HG02981 (cell line): ENCODE results near the gene NR2F1-AS1.

Experiments
- ATAC-seq: cut with Tn5 transposase; IDR thresholded peaks from one replicate; pipeline ENCODE4 v1.9.1; 2021; ENCODE audit warnings: mild to moderate bottlenecking, moderate library complexity; ENCODE audit not compliant: unreplicated experiment

The NR2F1-AS1 gene

DNA sequence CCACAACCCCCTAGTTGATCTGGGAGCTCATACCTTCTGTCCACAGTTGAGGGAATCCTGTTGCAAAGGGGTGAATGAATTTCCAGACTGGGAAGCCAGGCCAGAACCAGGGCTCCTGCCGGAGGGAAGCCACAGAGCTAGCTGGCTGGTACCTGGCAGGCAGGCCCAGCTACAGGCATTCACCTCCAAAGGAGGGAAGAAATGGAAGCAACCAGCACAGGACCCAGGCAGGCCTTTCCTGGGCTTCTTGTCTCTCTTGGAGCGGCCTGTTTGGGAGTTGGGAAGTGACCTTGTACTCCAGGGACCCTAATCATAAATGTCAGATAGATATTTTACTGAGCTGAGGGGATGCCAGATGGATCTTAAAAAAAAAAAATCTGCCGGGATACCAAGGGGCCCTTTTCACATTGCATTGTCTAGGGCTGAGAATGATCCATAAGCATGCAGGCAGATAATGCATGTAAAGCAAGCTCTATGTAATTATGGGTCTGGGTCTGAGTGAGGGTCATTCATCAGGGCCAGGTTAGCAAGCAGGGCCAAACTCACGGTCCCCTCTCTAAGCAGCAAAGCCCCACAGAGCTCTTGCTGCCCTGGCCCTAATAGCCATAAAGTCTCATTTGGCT lies 10.4 kb upstream of the NR2F1-AS1 start:
- no peak for ATAC-seq

DNA sequence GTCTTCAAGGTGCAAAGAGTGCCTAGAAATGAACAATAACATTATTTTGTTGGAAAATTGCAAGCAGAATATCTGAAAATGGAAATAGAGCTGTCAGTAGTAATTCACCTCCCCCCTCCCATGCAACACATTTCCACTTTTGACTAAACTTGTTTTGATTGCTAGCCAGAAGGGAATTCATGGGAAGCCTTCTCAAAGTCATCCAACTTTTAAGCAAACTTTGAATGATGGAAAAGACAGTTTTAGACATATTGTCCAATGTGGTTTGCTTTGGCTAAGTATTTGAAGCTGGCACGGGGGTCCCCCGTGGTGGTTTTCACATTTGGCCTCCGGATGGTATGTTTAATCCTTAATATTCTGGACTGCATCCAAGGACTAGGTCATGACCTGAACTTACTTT lies 9.5 kb upstream of the NR2F1-AS1 start:
- ATAC-seq = no peak

GRCh38 chr5:93589829-93590215 lies 8.8 kb upstream of the NR2F1-AS1 start:
- ATAC-seq = no peak

- ATAC-seq = no peak
Measured at GRCh38 chr5:93589152-93589828, 8.3 kb upstream of the NR2F1-AS1 start.

DNA sequence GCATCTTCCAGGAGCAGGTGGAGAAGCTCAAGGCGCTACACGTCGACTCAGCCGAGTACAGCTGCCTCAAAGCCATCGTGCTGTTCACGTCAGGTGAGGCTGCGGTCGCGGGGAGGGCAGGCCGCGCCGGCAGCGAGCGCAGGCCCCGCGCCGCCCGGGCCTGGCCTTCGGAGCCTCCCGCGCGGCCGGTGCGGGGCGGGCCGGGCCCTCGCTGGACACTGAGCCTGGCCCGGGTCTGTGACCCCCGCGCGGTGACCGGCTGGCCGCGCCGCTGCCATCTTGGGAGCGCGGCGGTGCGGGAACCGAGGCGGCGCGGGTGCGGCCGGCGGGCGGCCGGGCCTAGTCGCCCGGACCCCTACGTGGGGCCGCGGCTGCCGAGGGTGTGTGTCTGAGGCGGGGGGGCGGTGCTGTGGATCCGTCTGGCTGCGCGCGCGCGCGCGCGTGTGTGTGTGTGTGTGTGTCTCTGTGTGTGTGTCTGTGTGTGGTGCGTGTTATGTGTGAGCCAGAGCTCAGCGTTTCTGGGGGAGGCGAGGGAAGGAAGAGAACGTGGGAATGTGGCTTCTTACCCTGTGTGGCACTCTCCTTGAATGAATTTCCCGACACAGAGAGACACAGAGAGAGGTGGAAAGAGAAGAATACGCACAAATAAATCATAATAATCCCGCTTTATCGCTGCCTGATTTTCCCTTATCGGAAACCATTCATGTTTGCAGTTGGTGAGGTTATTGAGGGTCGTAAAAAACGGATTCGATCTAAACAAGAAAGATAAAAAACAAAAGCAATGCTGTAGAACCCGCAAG lies 7.5 kb upstream of the NR2F1-AS1 start:
- ATAC-seq = no peak

- ATAC-seq = no peak
Measured at GRCh38 chr5:93587597-93588351, 6.8 kb upstream of the NR2F1-AS1 start.

DNA sequence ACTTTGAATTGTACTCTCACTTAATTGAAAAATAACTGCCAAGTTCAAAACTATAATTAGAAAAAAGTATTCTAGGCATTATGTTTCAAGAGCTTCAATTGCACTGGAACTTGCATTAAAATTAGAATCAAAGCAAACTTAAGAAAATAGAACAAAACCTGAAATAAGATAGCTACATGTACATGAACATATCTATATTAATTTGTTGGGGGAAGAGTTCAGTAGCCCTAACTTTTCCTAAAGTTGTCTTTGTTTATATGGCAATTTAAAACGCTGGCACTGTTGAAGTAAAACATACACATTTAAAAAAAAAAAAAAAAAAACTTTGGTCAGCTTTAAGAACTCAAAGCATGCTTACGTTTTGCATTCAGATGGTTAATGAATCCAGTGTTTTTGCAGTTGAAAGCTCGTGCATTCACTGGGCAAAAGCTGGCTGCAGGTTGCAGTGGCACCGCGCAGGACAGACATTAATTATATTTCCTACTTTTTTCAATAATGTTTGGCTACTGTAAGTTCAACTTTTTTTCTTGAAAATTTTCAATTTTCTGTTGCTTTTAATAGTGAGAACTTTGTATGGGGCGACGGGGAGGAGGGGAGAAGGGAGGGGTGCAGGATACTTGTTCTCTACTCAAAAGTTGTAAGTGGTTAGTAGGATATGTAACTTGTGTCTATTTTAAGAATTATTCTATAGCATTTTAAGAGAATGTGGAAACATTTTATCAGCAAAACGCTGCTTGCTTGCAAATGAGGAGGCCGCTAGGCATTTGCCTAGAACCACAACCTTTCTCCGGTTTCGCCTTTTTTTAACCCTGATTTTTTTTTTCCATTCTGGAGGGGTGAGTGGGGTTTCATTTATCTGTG lies 5.9 kb upstream of the NR2F1-AS1 start:
- ATAC-seq = no peak

- ATAC-seq = no peak
Measured at GRCh38 chr5:93585767-93586385, 4.9 kb upstream of the NR2F1-AS1 start.

GRCh38 chr5:93585041-93585766 lies 4.2 kb upstream of the NR2F1-AS1 start:
- ATAC-seq = no peak

DNA sequence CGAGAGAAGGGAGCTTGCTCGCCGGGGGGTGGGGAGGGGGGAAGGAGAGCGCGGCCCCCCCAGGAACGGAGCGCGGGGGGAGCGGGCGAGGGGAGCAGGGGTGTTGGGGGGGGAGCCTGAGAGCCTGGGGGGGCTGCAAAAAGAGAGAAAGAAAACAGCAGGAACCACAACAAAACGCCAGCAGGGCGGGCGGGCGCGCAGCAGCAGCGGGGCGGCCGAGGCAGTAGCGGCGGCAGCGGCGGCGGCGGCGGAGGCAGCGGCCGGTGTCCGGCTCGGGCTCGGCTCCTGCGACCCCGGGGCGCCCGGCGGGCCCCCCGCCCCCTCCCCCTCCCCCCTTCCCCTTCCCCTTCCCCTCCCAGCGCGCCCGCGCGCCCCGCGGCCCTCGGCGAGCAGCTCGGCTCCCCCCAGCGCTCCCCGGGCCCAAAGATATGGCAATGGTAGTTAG lies 3.6 kb upstream of the NR2F1-AS1 start:
- ATAC-seq = no peak

DNA sequence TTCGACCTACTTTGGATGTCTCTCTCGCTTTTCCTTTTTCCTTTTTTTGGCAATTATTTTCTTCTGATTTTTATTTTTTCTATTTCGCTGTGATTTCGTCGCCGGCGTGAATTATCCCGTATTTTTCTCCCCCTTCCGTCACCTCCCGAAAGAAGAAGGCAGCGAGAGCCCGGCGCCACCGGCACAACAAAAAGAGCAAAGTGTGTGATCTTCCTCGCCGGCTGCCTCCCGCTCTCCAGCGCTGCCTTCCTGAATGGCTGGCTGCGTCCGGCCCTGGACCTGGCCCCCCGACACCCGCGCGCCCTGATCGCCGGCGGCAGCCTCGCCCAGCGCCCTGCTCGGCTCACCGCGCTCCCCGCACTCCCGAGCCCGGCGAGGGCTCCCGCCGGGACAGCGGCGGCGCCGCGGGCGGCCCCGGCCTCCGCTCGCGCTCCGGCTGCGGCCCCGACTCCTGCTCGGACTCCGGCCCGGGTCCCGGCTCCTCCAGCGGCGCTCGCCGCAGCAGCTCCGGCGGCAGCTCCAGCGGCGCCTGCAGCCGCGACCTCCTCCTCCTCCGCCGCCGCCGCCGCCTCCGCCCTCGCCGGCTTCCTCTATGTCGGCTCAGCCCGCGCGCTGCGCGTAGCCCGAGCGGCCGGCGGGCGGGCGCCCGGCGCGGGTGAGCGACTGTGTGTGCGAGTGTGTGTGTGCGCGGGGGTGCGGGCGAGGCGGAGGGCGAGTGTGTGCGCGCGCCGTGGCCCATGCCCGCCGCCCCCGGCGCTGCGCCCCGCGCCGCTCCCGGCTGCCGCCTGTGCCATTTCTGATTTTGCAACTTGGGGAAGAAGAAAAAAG lies 3.0 kb upstream of the NR2F1-AS1 start:
- ATAC-seq = peak; percentile 35

DNA sequence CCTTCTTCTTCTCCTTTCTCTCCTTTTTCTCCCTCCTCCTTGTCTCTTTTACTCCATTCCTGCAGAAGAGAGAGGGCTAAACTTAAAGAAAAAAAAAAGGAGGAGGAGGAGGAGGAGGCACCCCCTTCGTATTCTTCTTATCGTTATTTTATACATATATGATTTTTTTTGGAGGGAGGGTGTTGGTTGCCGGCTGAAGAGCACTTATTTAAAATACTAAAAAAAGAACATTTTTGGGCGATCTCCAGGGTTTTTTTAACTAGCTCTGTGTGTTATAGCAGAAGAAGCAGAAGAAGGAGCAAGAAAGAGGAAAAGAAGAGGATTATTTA lies 2.4 kb upstream of the NR2F1-AS1 start:
- ATAC-seq = no peak

GRCh38 chr5:93582677-93583438 lies 1.8 kb upstream of the NR2F1-AS1 start, which contains the start of gene NR2F1:
Gene NR2F1, plus strand, starts transcription at chr5:93583222. Its CDS starts 1,802 bp downstream, at chr5:93585024.
- ATAC-seq = no peak

- ATAC-seq = no peak
Measured at GRCh38 chr5:93582167-93582462, 1.1 kb upstream of the NR2F1-AS1 start.

- no peak for ATAC-seq
Measured at GRCh38 chr5:93580063-93580926, 724 bp downstream of the NR2F1-AS1 start.

- ATAC-seq = no peak
Measured at GRCh38 chr5:93579692-93580062, 1.3 kb downstream of the NR2F1-AS1 start.
